T47D (cell line): Measurements from ENCODE around the gene FHL3.

Experiments used
- DNase-seq, 2 experiments: peaks; one replicate each; pipeline versions ENCODE4 v3.0.0 to v3.0.0-alpha.2; 2011 to 2012; ENCODE audit warnings: low read depth in 1 of 2, low spot score in 1 of 2
- JUND ChIP-seq: IDR thresholded peaks from 2 replicates; pipeline ENCODE4 v1.6.1; 2012; ENCODE audit warnings: low read depth
- in situ Hi-C: cut with HindIII; loops from 2 replicates; pipeline ENCODE4 v1.10.0; 2016; ENCODE audit warnings: low sequenced_read_pairs, low pct_unique_long_range_greater_than_20kb

FHL3 gene

GRCh38 chr1:37948841-37949240 lies 56.5 kb downstream of the FHL3 start:
- TF ChIP-seq JUND, result no peak

DNA sequence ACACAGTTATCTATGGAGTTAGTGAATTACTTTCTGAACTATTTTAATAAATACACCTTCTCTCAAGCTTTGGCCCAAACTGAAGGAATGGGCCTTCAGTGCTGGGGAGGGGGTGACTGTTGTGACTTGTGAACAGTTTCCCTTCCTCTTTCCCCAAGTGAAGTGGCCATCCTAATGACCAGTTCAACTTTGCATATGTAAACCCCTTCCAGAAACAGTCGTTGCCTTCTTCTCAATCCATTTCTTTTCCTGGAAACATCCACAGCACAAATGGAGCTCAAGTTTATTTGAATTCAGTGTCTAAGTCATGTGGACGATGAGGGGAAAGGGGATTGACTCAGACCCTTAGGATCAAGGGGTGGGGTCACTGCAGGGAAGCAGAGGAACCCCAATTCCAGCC lies 57.1 kb downstream of the FHL3 start:
- DNase-seq, result no peak
- in situ Hi-C loops, result no loop called here
- TF ChIP-seq JUND, result no peak

More at GRCh38 chr1:37948841-37949240, 56.5 kb downstream of the FHL3 start:
- in situ Hi-C loops, result no loop called here
- no peak for DNase-seq

- in situ Hi-C loops, result no loop called here
- no peak for DNase-seq
- TF ChIP-seq JUND, result no peak
These were observed 58.0 kb downstream of the FHL3 start for GRCh38 chr1:37947364-37947763.
